Measurements from ENCODE around the gene HMCES. TPM values are rescaled to one million over a fixed set of nuclear protein-coding genes. Genes with fewer than 3 reads are reported as not detected.

Gene HMCES
- total and polyA plus RNA-seq, 2 experiments from 2014 or later = 20.1 to 34.3 TPM

DNA sequence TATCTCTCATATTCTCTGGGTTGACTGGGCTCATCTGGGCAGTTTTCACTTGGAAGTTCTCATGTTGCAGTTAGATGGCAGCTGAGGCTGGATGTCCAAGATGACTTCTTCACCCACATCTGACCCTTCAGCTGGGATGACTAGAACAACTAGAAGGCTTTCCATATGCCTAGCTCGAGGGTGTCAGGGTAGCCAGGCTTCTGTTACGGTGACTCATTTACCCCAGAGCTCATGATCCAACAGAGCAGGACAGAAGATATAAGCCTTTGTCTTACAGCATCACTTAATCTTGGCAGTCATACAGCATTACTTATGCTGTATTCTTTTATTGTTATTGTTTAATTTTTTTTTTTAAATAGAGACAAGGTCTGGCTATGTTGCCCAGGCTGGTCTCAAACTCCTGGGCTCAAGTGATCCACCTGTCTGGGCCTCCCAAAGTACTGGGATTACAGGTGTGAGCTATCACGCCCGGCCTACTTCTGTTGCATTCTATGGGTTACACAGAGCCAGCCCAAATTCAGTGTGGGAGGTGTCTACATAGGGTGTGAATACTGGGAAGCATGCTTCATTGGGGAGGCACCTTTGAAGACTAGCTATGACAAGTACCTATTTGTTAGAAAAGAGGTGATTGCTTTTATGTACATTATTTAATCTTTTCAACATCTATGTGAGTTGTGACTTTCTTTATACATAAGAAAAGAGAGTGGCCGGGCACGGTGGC lies 10.7 kb downstream of the HMCES start:
- Histone ChIP-seq H2AFZ (no peak overlapping the region), H3K9me3 (ENCODE audit: low read depth) (no peaks in the 10 kb centered on the region), H3K27me3 (no peaks in the 10 kb centered on the region), H3K4me1 (ENCODE audit: insufficient read depth) (no peaks in the 10 kb centered on the region), H3K4me3 (no peak overlapping the region), H3K27ac (no peak overlapping the region), H3K9me2 (replicated peaks; ENCODE audit: insufficient read depth) (no peaks in the 10 kb centered on the region), H3K36me3 (replicated peaks; ENCODE audit: insufficient read depth, low read depth) (no peaks in the 10 kb centered on the region), H4K20me1 (ENCODE audit: insufficient read depth, poor library complexity, severe bottlenecking) (no peaks in the 10 kb centered on the region), H3K4me2 (no peak overlapping the region), H3K79me2 (peaks cover 5% of the 10 kb centered on the region)
- no peak for DNase-seq (ENCODE audit: low spot score)
- TF ChIP-seq EZH2phosphoT487 (IDR thresholded peaks at IDR 0.05; ENCODE audit: low read depth, severe bottlenecking, unreplicated experiment) (no peak), EZH2 (IDR thresholded peaks at IDR 0.05; ENCODE audit: borderline replicate concordance) (no peak)
- TF ChIP-seq, protein P1, sequence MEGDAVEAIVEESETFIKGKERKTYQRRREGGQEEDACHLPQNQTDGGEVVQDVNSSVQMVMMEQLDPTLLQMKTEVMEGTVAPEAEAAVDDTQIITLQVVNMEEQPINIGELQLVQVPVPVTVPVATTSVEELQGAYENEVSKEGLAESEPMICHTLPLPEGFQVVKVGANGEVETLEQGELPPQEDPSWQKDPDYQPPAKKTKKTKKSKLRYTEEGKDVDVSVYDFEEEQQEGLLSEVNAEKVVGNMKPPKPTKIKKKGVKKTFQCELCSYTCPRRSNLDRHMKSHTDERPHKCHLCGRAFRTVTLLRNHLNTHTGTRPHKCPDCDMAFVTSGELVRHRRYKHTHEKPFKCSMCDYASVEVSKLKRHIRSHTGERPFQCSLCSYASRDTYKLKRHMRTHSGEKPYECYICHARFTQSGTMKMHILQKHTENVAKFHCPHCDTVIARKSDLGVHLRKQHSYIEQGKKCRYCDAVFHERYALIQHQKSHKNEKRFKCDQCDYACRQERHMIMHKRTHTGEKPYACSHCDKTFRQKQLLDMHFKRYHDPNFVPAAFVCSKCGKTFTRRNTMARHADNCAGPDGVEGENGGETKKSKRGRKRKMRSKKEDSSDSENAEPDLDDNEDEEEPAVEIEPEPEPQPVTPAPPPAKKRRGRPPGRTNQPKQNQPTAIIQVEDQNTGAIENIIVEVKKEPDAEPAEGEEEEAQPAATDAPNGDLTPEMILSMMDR (IDR thresholded peaks at IDR 0.05; ENCODE audit: poor library complexity) = no peak
- 95% methylated on average over 6 of the region's 6 CpGs for WGBS (ENCODE audit: low lambda C conversion rate, missing lambda C conversion rate)

- no peak overlapping the region for H3K4me3 ChIP-seq
- no peaks in the 10 kb centered on the region for H3K36me3 ChIP-seq (replicated peaks; ENCODE audit: insufficient read depth, low read depth)
- H3K79me2 ChIP-seq = no peaks in the 10 kb centered on the region
- no peaks in the 10 kb centered on the region for H4K20me1 ChIP-seq (ENCODE audit: insufficient read depth, poor library complexity, severe bottlenecking)
- no peak overlapping the region for H3K27ac ChIP-seq
- H2AFZ ChIP-seq = no peak overlapping the region
- no peaks in the 10 kb centered on the region for H3K9me2 ChIP-seq (replicated peaks; ENCODE audit: insufficient read depth)
- H3K27me3 ChIP-seq = no peaks in the 10 kb centered on the region
- H3K4me1 ChIP-seq (ENCODE audit: insufficient read depth) = no peaks in the 10 kb centered on the region
- no peak for DNase-seq (ENCODE audit: low spot score)
- H3K4me2 ChIP-seq = no peak overlapping the region
- TF ChIP-seq EZH2 (IDR thresholded peaks at IDR 0.05; ENCODE audit: borderline replicate concordance) = no peak
- TF ChIP-seq, protein P1 (IDR thresholded peaks at IDR 0.05; ENCODE audit: poor library complexity) = no peak
- no peak for TF ChIP-seq EZH2phosphoT487 (IDR thresholded peaks at IDR 0.05; ENCODE audit: low read depth, severe bottlenecking, unreplicated experiment)
- no peaks in the 10 kb centered on the region for H3K9me3 ChIP-seq (ENCODE audit: low read depth)
- WGBS (ENCODE audit: low lambda C conversion rate, missing lambda C conversion rate) = 81% methylated on average over 4 of the region's 4 CpGs
These were observed 12.7 kb downstream of the HMCES start for GRCh38 chr3:129291236-129291886.

GRCh38 chr3:129295286-129295685 lies 16.6 kb downstream of the HMCES start:
- Histone ChIP-seq H3K4me1 (ENCODE audit: insufficient read depth) (no peaks in the 10 kb centered on the region), H2AFZ (no peak overlapping the region), H3K27ac (no peak overlapping the region), H3K9me2 (replicated peaks; ENCODE audit: insufficient read depth) (no peaks in the 10 kb centered on the region), H3K9me3 (ENCODE audit: low read depth) (no peaks in the 10 kb centered on the region), H3K4me3 (no peak overlapping the region), H3K27me3 (no peaks in the 10 kb centered on the region), H3K36me3 (replicated peaks; ENCODE audit: insufficient read depth, low read depth) (no peaks in the 10 kb centered on the region), H3K79me2 (no peaks in the 10 kb centered on the region), H3K4me2 (no peak overlapping the region), H4K20me1 (ENCODE audit: insufficient read depth, poor library complexity, severe bottlenecking) (no peaks in the 10 kb centered on the region)
- no peak for DNase-seq (ENCODE audit: low spot score)
- WGBS (ENCODE audit: low lambda C conversion rate, missing lambda C conversion rate) = 95% methylated on average over 5 of the region's 5 CpGs
- TF ChIP-seq EZH2 (IDR thresholded peaks at IDR 0.05; ENCODE audit: borderline replicate concordance) (no peak), EZH2phosphoT487 (IDR thresholded peaks at IDR 0.05; ENCODE audit: low read depth, severe bottlenecking, unreplicated experiment) (no peak)
- TF ChIP-seq, protein P1 (IDR thresholded peaks at IDR 0.05; ENCODE audit: poor library complexity) = no peak

Data from hepatocyte (in vitro differentiated cells).